HepG2 (cell line): ENCODE results near the gene LEAP2. TPM values are rescaled to one million over a fixed set of nuclear protein-coding genes. Genes with fewer than 3 reads are reported as not detected.

ENCODE experiments used
- AKNA ChIP-seq: sonication (generic); formaldehyde crosslinking; IDR thresholded peaks from 2 replicates; pipeline ENCODE4 v1.4.0; 2020; ENCODE audit warnings: missing genetic modification reagents, borderline replicate concordance
- ATF1 ChIP-seq: IDR thresholded peaks from 2 replicates; pipeline ENCODE4 v1.6.1; 2016; ENCODE audit warnings: mild to moderate bottlenecking, control low read depth
- CBX5 ChIP-seq: sonication (generic); formaldehyde crosslinking; IDR thresholded peaks from 2 replicates; pipeline ENCODE4 v1.4.0; 2020; ENCODE audit warnings: missing genetic modification reagents, borderline replicate concordance
- CCAR2 ChIP-seq: fragments of 200-400 bp; formaldehyde crosslinking; optimal IDR thresholded peaks from 2 replicates; pipeline ENCODE3; 2018; ENCODE audit warnings: low read depth, mild to moderate bottlenecking, low read length, moderate library complexity
- FOXJ3 ChIP-seq: sonication (generic); formaldehyde crosslinking; IDR thresholded peaks from 2 replicates; pipeline ENCODE4 v1.4.0; 2020; ENCODE audit warnings: missing genetic modification reagents, mild to moderate bottlenecking, borderline replicate concordance
- IRF9 ChIP-seq: sonication (generic); formaldehyde crosslinking; IDR thresholded peaks from 2 replicates; pipeline ENCODE4 v1.8.0; 2022; ENCODE audit warnings: missing genetic modification reagents, mild to moderate bottlenecking, borderline replicate concordance
- MZF1 ChIP-seq: sonication (generic); formaldehyde crosslinking; IDR thresholded peaks from 2 replicates; pipeline ENCODE4 v1.8.1; 2023; ENCODE audit warnings: mild to moderate bottlenecking, missing genetic modification reagents, borderline replicate concordance
- RBM22 ChIP-seq: fragments of 200-400 bp; formaldehyde crosslinking; optimal IDR thresholded peaks from 2 replicates; pipeline ENCODE3; 2017; ENCODE audit warnings: mild to moderate bottlenecking, low read length, moderate library complexity
- RCOR2 ChIP-seq: IDR thresholded peaks from 2 replicates; pipeline ENCODE4 v1.6.1; 2016; ENCODE audit warnings: missing biosample characterization, missing genetic modification reagents
- TAF15 ChIP-seq: fragments of 200-400 bp; formaldehyde crosslinking; IDR thresholded peaks from one replicate; pipeline ENCODE4 v1.6.1; 2018; ENCODE audit warnings: mild to moderate bottlenecking, low read depth, low read length; ENCODE audit not compliant: poor library complexity, severe bottlenecking
- ZFP82 ChIP-seq: sonication (generic); formaldehyde crosslinking; IDR thresholded peaks from 2 replicates; pipeline ENCODE4 v1.5.1; 2020; ENCODE audit warnings: mild to moderate bottlenecking, missing genetic modification reagents, borderline replicate concordance
- ZNF138 ChIP-seq: sonication (generic); formaldehyde crosslinking; IDR thresholded peaks from 2 replicates; pipeline ENCODE4 v1.5.0; 2020; ENCODE audit warnings: mild to moderate bottlenecking, low read depth, missing genetic modification reagents
- ZNF652 ChIP-seq: IDR thresholded peaks from 2 replicates; pipeline ENCODE4 v1.6.1; 2016; ENCODE audit warnings: low read depth, borderline replicate concordance
- polyA plus RNA-seq, 8 experiments: library from polyadenylated mRNA; depleted of rRNA in 3 of 8; stranded (reverse) in 7 of 8; unstranded in 1 of 8; fragments of >200 nt; fragmentation: Illumina TruSeq in 4 of 8; extraction: Trizol in 4 of 8; gene quantifications; 2 replicates each; pipeline versions ENCODE4 v1.2.1 to v1.2.3, GENCODE V29; 2011 to 2016; ENCODE audit warnings: low read depth in 4 of 8, missing spikeins in 1 of 8, mixed read lengths in 1 of 8; ENCODE audit not compliant: insufficient read depth in 1 of 8
- total RNA-seq, 5 experiments: library from RNA; depleted of rRNA; stranded (reverse); fragments of >200 nt; fragmentation: Illumina TruSeq; extraction: Trizol; gene quantifications; 2 replicates each; pipeline ENCODE4 v1.2.3, GENCODE V29; 2016; ENCODE audit warnings: low read depth in 1 of 5
- TF ChIP-seq, protein P1 (sequence below): sonication (generic); formaldehyde crosslinking; IDR thresholded peaks from 2 replicates; pipeline ENCODE4 v1.4.0; 2020; ENCODE audit warnings: missing genetic modification reagents
- TF ChIP-seq, protein P2 (sequence below): sonication (generic); formaldehyde crosslinking; IDR thresholded peaks from 2 replicates; pipeline ENCODE4 v1.5.1; 2020; ENCODE audit warnings: mild to moderate bottlenecking, missing genetic modification reagents, moderate library complexity
- TF ChIP-seq, protein P3 (sequence below), 2 experiments: sonication (generic) in 1 of 2; formaldehyde crosslinking in 1 of 2; IDR thresholded peaks; 2 replicates each; pipeline versions ENCODE4 v1.4.0 to v1.6.1; 2018 to 2020; ENCODE audit warnings: missing genetic modification reagents in 2 of 2, borderline replicate concordance in 1 of 2, low read depth in 1 of 2, mild to moderate bottlenecking in 1 of 2, missing biosample characterization in 1 of 2

The LEAP2 gene
- total and polyA plus RNA-seq, 2 of the 13 experiments (the other 11 are each of a cell fraction or from before 2014, with no cell fraction given) = 23.9 to 51.9 TPM

DNA sequence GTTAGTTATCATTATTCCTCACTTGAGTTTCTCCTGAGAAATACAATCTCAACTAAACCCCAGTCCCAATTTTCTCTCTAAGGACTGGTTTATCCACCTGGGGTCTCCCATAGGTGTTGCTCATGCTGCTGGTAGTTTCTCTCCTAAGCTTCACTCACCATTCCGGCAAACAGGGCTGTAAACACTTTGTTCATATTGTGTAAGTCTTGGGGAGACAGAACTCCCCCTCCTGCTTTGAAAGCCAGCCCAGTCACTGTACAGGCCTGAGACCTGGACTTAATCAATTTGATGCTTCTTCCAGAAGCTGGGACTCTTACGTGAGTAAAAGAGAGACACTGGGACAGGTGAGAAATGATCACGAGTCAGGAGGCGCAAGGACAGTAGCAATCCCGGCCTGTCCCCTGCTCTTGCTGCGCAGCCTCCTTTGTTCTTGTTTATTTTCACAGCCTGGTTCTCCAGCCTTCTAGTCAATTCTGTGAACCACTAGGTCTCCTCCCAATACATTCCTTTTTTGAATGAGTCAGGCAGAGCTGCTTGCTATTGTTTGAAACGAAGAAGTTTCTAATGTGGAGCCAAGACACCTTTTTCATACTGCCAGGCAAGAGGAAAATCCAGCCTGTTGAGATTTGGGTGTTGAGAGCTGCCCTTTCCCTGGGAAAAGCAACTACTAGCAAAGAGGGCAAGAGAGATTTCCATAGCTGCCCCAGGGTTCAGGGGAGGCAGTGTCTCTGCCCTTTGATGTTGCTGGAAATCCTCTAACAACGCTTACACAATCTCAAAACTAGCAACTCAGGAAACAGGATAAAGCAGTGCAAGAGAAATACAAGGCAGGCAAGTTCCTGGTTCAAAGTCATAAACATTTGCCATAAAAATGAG is 33.8 kb upstream of the LEAP2 start (continued):
- TF ChIP-seq ZNF138 (CRISPR knock-in tag) = no peak
- no peak for TF ChIP-seq TAF15
- peak; percentile 47; the same call in 1 of the 2 replicates for TF ChIP-seq IRF9 (CRISPR knock-in tag)
- TF ChIP-seq ZNF652 (CRISPR knock-in tag) = no peak; the same call in 1 of the 2 replicates
- no peak for TF ChIP-seq ZFP82 (CRISPR knock-in tag)
- TF ChIP-seq, protein P1, sequence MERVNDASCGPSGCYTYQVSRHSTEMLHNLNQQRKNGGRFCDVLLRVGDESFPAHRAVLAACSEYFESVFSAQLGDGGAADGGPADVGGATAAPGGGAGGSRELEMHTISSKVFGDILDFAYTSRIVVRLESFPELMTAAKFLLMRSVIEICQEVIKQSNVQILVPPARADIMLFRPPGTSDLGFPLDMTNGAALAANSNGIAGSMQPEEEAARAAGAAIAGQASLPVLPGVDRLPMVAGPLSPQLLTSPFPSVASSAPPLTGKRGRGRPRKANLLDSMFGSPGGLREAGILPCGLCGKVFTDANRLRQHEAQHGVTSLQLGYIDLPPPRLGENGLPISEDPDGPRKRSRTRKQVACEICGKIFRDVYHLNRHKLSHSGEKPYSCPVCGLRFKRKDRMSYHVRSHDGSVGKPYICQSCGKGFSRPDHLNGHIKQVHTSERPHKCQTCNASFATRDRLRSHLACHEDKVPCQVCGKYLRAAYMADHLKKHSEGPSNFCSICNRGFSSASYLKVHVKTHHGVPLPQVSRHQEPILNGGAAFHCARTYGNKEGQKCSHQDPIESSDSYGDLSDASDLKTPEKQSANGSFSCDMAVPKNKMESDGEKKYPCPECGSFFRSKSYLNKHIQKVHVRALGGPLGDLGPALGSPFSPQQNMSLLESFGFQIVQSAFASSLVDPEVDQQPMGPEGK (CRISPR knock-in tag) = peak; percentile 57
- TF ChIP-seq AKNA (CRISPR knock-in tag) = no peak
- peak; percentile 41 for TF ChIP-seq CCAR2
- TF ChIP-seq, protein P2, sequence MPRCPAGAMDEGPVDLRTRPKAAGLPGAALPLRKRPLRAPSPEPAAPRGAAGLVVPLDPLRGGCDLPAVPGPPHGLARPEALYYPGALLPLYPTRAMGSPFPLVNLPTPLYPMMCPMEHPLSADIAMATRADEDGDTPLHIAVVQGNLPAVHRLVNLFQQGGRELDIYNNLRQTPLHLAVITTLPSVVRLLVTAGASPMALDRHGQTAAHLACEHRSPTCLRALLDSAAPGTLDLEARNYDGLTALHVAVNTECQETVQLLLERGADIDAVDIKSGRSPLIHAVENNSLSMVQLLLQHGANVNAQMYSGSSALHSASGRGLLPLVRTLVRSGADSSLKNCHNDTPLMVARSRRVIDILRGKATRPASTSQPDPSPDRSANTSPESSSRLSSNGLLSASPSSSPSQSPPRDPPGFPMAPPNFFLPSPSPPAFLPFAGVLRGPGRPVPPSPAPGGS (CRISPR knock-in tag) = no peak
- TF ChIP-seq MZF1 = no peak
- TF ChIP-seq ATF1 = peak; percentile 67
- TF ChIP-seq CBX5 (CRISPR knock-in tag) = no peak; the same call in 1 of the 2 replicates
- TF ChIP-seq, protein P3, sequence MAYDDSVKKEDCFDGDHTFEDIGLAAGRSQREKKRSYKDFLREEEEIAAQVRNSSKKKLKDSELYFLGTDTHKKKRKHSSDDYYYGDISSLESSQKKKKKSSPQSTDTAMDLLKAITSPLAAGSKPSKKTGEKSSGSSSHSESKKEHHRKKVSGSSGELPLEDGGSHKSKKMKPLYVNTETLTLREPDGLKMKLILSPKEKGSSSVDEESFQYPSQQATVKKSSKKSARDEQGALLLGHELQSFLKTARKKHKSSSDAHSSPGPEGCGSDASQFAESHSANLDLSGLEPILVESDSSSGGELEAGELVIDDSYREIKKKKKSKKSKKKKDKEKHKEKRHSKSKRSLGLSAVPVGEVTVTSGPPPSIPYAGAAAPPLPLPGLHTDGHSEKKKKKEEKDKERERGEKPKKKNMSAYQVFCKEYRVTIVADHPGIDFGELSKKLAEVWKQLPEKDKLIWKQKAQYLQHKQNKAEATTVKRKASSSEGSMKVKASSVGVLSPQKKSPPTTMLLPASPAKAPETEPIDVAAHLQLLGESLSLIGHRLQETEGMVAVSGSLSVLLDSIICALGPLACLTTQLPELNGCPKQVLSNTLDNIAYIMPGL (CRISPR knock-in tag; IDR thresholded peaks at IDR 0.05; ENCODE audit: borderline replicate concordance in 1 of 2, low read depth in 1 of 2) = peak in 1 of 2 experiments; percentile 20; a peak in 1 of 4 replicates
- TF ChIP-seq RBM22 = no peak
- TF ChIP-seq RCOR2 (CRISPR knock-in tag) = no peak; the same call in 1 of the 2 replicates
- peak; percentile 81; the same call in 1 of the 2 replicates for TF ChIP-seq FOXJ3 (CRISPR knock-in tag)
